HG02885 (cell line): ENCODE results near the gene SDHB.

Experiments used
- ATAC-seq: cut with Tn5 transposase; IDR thresholded peaks from one replicate; pipeline ENCODE4 v1.9.1; 2021; ENCODE audit warnings: mild to moderate bottlenecking; ENCODE audit not compliant: unreplicated experiment, poor library complexity

Gene SDHB

DNA sequence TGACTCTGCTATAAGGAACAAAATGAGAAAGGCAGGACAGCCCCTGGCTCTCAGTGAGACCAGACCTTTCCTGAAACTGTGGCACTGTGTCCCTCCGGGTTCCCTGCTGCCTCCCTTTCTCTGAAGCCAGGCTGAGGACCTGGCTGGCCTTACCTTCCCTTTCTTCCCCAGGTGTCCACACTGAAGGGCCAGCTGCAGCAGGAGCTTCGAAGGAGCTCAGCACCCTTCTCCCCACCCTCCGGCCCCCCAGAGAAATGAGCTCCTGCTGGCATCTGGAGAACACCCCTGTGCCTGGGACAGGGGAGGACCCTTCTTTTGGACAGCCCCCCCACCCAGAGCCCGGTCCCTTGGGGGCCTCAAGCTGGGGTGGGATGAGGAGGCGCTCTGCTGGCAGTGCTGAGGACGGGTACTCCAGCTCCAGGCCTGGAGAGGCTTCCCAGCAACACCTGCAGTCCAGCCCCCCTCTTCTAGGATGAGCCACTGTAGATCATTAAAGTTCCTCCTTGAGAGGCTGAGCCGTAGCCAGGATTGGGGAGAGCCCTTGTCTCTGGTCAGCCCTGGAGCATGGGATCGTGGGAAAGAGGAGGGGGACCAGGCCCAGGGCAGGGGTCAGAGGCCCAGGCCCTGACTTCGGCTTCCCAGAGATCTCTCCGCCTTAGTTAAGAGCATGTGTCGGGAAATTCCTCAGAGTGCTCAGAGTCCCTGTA is 81.5 kb downstream of the SDHB start:
- no peak for ATAC-seq

DNA sequence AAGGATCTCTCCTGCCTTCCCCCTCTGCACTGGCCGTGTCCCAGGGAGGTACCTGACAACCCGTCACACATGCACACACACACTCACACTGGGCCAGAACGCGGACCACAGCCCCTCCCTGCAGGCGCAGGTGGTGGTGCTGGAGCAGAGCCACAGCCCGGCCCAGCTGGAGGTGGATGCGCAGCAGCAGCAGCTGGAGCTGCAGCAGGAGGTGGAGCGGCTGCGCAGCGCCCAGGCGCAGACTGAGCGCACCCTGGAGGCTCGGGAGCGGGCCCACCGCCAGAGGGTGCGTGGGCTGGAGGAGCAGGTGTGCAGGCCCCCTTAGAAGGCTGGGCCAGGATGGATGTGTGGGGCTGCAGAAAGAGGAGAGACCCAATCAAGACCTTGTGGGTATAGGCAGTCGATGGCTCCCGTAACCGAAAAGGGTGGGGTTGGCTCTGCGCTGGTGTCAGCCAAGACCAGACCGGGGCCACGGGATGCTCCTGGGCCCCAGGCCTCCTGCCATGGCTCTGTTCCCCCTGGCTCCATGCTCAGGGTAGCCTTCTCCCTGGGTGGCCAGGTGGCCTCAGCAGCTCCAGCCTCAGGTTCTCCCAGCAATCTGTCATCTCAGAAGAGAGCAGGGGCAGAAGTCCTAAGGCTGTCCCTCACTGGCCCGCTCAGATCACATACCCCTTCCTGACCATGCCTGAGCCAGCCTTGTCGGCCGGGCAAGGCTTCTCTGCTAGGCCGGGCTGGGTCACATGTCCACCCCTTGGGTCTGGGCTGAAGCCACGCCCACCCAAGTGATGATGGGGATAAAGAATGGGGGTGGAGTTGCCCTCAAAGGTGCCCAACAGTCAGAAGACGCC is 82.3 kb downstream of the SDHB start:
- ATAC-seq, result no peak

DNA sequence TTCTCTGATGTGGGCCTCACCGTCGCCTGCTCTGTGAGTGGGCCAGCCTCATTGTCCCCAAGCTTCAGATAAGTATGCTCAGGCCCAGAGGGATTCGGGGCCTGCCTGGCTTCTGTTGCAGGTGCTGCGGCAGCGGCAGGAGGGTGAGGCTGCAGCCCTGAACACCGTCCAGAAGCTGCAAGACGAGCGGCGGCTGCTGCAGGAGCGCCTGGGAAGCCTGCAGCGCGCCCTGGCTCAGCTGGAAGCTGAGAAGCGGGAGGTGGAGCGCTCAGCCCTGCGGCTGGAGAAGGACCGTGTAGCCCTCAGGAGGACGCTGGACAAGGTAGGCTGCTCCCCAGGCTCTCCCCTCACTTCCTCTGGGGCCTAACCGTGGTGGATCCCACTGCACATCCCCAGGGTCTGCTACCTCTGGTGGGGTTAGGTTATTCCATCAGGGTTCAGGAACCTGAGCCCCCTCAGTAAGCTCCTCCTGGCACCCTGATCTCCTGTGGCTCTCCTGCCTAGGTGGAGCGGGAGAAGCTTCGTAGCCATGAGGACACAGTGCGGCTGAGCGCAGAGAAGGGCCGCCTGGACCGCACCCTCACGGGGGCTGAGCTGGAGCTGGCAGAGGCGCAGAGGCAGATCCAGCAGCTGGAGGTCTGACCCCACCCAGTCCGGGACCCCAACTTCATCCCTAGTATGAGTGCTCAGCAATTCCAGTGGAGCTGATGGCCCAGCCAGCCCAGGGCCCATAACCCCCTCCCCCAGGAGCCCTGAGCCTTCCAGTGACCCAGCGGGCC is 83.5 kb downstream of the SDHB start:
- no peak for ATAC-seq

DNA sequence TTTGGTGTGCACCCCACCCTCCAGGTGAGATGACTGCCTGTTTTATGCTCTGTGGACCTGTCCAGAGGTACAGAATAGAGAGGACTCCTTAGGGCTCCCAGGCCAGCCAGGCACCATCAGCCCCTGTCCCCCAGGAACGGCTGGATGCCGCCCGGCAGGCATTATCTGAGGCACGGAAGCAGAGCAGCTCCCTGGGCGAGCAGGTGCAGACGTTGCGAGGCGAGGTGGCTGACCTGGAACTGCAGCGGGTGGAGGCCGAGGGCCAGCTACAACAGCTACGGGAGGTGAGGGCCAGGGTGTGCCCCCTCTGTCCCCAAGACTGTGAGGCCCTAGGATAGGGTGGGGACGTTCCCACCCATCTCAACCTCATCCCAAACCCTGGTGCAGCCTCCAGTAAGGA is 84.2 kb downstream of the SDHB start:
- ATAC-seq, result no peak

DNA sequence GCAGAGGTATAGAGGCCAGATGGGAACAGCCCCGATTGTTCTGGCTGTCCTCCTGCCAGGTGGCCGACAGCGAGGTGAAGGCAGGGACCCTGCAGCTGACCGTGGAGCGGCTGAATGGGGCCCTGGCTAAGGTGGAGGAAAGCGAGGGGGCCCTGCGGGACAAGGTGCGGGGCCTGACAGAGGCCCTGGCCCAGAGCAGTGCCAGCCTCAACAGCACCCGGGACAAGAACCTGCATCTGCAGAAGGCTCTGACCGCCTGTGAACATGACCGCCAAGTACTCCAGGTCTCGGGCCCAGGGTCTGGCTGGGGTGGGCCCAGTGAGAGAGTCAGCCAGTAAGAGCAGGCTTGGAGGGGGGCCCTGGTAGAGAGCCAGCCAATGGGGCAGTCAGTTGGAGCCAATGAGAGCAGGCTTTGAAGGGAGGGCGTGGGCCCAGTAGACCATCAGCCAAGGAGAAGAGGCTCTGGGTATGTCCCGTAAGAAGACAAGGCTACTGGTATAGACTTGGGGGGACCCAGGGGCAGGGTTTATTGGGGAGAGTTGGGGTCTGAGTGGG is 84.7 kb downstream of the SDHB start:
- ATAC-seq, result no peak
